ENCODE data around the gene MACF1.
"Not testable (repeated sequence)": the region's sequence is repeated elsewhere in the genome, so short reads cannot be mapped to it uniquely, and the experiment has no call there.

Gene MACF1

GRCh38 chr1:39524591-39525365, 320.3 kb downstream of the MACF1 start:
- H3K27ac ChIP-seq (ENCODE audit: low read length) = no peak overlapping the region
- H3K9me3 ChIP-seq (ENCODE audit: insufficient read depth, low read depth, low read length) = no peaks in the 10 kb centered on the region
- H3K4me1 ChIP-seq (ENCODE audit: insufficient read depth, low read length) = no peaks in the 10 kb centered on the region
- no peaks in the 10 kb centered on the region for H3K27me3 ChIP-seq (ENCODE audit: insufficient read depth, low read length)
- peaks cover 7% of the 10 kb centered on the region; the same call in 1 of the 2 replicates for H3K36me3 ChIP-seq (ENCODE audit: insufficient read depth, low read depth, low read length)
- no peak overlapping the region for H3K9ac ChIP-seq (ENCODE audit: low read depth, low read length)
- H3K4me3 ChIP-seq (ENCODE audit: low read length) = no peak overlapping the region

GRCh38 chr1:39525366-39526165, 321.1 kb downstream of the MACF1 start:
- H3K27ac ChIP-seq (ENCODE audit: low read length) = no peak overlapping the region
- no peak overlapping the region for H3K9ac ChIP-seq (ENCODE audit: low read depth, low read length)
- H3K4me1 ChIP-seq (ENCODE audit: insufficient read depth, low read length) = no peaks in the 10 kb centered on the region
- H3K27me3 ChIP-seq (ENCODE audit: insufficient read depth, low read length) = no peaks in the 10 kb centered on the region
- H3K9me3 ChIP-seq (ENCODE audit: insufficient read depth, low read depth, low read length) = no peaks in the 10 kb centered on the region
- no peak overlapping the region for H3K4me3 ChIP-seq (ENCODE audit: low read length)
- peaks cover 7% of the 10 kb centered on the region; the same call in 1 of the 2 replicates for H3K36me3 ChIP-seq (ENCODE audit: insufficient read depth, low read depth, low read length)

- H3K9ac ChIP-seq (ENCODE audit: low read depth, low read length) = no peak overlapping the region
- no peak overlapping the region for H3K27ac ChIP-seq (ENCODE audit: low read length)
- H3K4me1 ChIP-seq (ENCODE audit: insufficient read depth, low read length) = no peaks in the 10 kb centered on the region
- no peak overlapping the region for H3K4me3 ChIP-seq (ENCODE audit: low read length)
- H3K36me3 ChIP-seq (ENCODE audit: insufficient read depth, low read depth, low read length) = peaks cover 9% of the 10 kb centered on the region; the same call in 1 of the 2 replicates
- no peaks in the 10 kb centered on the region for H3K9me3 ChIP-seq (ENCODE audit: insufficient read depth, low read depth, low read length)
- H3K27me3 ChIP-seq (ENCODE audit: insufficient read depth, low read length) = no peaks in the 10 kb centered on the region
Observed at GRCh38 chr1:39526466-39527189, 322.1 kb downstream of the MACF1 start.

GRCh38 chr1:39527190-39527579, 322.7 kb downstream of the MACF1 start:
- H3K9ac ChIP-seq (ENCODE audit: low read depth, low read length); H3K9me3 ChIP-seq (ENCODE audit: insufficient read depth, low read depth, low read length); H3K4me3 ChIP-seq (ENCODE audit: low read length); H3K27me3 ChIP-seq (ENCODE audit: insufficient read depth, low read length); H3K4me1 ChIP-seq (ENCODE audit: insufficient read depth, low read length); H3K27ac ChIP-seq (ENCODE audit: low read length): not testable (repeated sequence)
- peaks cover 11% of the 10 kb centered on the region; the same call in 1 of the 2 replicates for H3K36me3 ChIP-seq (ENCODE audit: insufficient read depth, low read depth, low read length)

GRCh38 chr1:39528082-39528481, 323.6 kb downstream of the MACF1 start:
- Histone ChIP-seq H3K36me3 (ENCODE audit: insufficient read depth, low read depth, low read length) (peaks cover 11% of the 10 kb centered on the region; the same call in 1 of the 2 replicates), H3K27me3 (ENCODE audit: insufficient read depth, low read length) (no peaks in the 10 kb centered on the region), H3K9me3 (ENCODE audit: insufficient read depth, low read depth, low read length) (no peaks in the 10 kb centered on the region), H3K4me1 (ENCODE audit: insufficient read depth, low read length) (no peaks in the 10 kb centered on the region), H3K27ac (ENCODE audit: low read length) (no peak overlapping the region), H3K9ac (ENCODE audit: low read depth, low read length) (no peak overlapping the region), H3K4me3 (ENCODE audit: low read length) (no peak overlapping the region)

GRCh38 chr1:39529901-39530535, 325.5 kb downstream of the MACF1 start:
- H3K4me3 ChIP-seq (ENCODE audit: low read length) = no peak overlapping the region
- H3K9me3 ChIP-seq (ENCODE audit: insufficient read depth, low read depth, low read length) = no peaks in the 10 kb centered on the region
- peaks cover 11% of the 10 kb centered on the region for H3K36me3 ChIP-seq (ENCODE audit: insufficient read depth, low read depth, low read length)
- H3K27me3 ChIP-seq (ENCODE audit: insufficient read depth, low read length) = no peaks in the 10 kb centered on the region
- H3K27ac ChIP-seq (ENCODE audit: low read length) = no peak overlapping the region
- H3K4me1 ChIP-seq (ENCODE audit: insufficient read depth, low read length) = no peaks in the 10 kb centered on the region
- H3K9ac ChIP-seq (ENCODE audit: low read depth, low read length) = no peak overlapping the region

GRCh38 chr1:39531526-39531925, 327.0 kb downstream of the MACF1 start:
- Histone ChIP-seq H3K9ac (ENCODE audit: low read depth, low read length) (no peak overlapping the region), H3K9me3 (ENCODE audit: insufficient read depth, low read depth, low read length) (no peaks in the 10 kb centered on the region), H3K27me3 (ENCODE audit: insufficient read depth, low read length) (no peaks in the 10 kb centered on the region), H3K4me1 (ENCODE audit: insufficient read depth, low read length) (no peaks in the 10 kb centered on the region), H3K36me3 (ENCODE audit: insufficient read depth, low read depth, low read length) (peaks cover 12% of the 10 kb centered on the region), H3K27ac (ENCODE audit: low read length) (no peak overlapping the region), H3K4me3 (ENCODE audit: low read length) (no peak overlapping the region)

- H3K27ac ChIP-seq (ENCODE audit: low read length) = no peak overlapping the region
Observed at GRCh38 chr1:39533442-39533841, 328.9 kb downstream of the MACF1 start.

More at GRCh38 chr1:39533442-39533841, 328.9 kb downstream of the MACF1 start:
- Histone ChIP-seq H3K36me3 (ENCODE audit: insufficient read depth, low read depth, low read length) (peaks cover 11% of the 10 kb centered on the region), H3K9me3 (ENCODE audit: insufficient read depth, low read depth, low read length) (no peaks in the 10 kb centered on the region), H3K27me3 (ENCODE audit: insufficient read depth, low read length) (no peaks in the 10 kb centered on the region), H3K4me1 (ENCODE audit: insufficient read depth, low read length) (no peaks in the 10 kb centered on the region), H3K9ac (ENCODE audit: low read depth, low read length) (no peak overlapping the region), H3K4me3 (ENCODE audit: low read length) (no peak overlapping the region)
